GM19468 (cell line): ENCODE data around the gene RNF19B.
"Not testable (repeated sequence)": the region's sequence is repeated elsewhere in the genome, so short reads cannot be mapped to it uniquely, and the experiment has no call there.

ENCODE experiments used
- ATAC-seq: cut with Tn5 transposase; IDR thresholded peaks from one replicate; pipeline ENCODE4 v1.9.1; 2021; ENCODE audit warnings: mild to moderate bottlenecking, moderate library complexity, moderate number of reproducible peaks; ENCODE audit not compliant: unreplicated experiment; ENCODE audit errors: extremely low read depth

Gene RNF19B

DNA sequence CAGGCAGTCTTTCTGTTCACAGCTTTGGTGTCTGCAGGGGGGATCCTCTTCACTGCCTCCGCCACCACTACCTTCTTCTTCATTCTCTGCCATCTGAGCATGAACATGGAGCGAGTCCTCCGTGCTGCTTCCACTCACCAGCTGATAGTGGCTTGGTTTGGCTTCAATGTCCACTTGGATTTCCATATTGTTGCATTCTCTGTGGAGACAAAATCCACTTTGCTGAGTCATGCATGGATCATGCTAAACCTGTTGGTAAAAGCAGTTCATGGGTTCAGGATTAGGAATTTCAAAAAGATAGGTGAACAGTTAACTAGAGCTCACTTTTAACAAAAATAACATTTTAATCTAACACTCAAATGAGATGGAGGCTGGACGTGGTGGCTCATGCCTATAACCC is 27.5 kb downstream of the RNF19B start:
- ATAC-seq: no peak

DNA sequence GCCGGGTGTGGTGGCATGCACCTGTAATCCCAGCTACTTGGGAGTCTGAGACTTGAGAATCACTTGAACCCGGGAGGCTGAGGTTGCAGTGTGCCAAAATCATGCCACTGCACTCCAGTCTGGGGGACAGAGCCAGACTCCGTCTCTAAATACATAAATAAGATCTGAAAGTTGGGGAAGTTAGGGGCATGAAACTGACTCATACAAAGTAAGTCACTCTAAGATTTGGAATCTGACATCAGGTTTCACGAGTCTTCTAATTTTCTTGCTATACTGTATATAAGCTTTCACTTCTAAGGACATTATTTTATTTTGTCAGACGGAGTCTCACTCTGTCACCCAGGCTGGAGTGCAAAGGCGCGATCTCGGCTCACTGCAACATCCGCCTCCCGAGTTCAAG is 30.1 kb downstream of the RNF19B start:
- ATAC-seq: no peak

DNA sequence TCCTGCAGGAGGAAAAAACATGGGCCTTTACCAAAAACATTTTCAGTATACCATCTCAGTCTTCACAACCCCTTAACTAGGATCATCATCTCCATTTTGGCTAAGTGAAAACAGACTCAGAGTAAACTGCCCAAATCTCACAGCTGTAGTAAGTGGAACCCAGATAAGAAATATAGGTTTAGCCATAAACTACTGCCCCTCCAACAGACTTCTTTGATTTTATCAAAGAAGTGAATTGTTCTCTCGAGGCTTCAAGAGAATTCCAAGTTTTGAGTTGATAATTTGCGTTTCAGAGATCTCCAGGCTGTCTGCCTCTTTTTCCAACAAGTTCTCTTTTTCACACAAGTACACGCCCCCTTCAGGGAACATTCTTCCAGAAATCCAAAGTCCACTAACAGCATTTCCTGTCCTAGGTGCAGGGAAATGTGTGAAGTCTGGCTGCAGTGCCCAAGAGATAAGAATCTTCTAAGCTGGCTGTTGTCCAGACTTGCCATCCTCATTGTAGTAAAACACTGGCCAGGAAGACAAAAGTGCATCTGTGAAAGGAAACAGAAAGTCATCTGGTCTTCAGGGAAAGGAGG is 30.8 kb downstream of the RNF19B start:
- no peak for ATAC-seq

DNA sequence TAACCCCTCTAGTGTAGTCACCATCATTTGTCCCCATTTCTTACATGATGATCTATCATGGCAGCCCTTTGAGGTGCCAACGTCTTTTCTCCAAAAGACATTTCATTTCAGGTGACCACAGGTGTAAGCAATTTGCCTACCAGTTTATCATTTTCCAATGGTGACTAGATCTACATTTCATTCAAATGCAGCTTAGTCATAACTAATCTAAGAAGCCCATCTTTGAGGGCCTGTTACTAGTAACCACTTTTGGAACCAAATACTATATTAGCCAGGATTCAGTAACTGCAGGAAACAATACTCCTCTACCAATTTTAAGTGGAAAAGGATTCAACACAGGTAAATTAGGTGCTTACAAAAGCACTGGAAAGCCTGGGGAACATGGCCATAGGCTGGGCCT is 32.8 kb downstream of the RNF19B start:
- no peak for ATAC-seq

DNA sequence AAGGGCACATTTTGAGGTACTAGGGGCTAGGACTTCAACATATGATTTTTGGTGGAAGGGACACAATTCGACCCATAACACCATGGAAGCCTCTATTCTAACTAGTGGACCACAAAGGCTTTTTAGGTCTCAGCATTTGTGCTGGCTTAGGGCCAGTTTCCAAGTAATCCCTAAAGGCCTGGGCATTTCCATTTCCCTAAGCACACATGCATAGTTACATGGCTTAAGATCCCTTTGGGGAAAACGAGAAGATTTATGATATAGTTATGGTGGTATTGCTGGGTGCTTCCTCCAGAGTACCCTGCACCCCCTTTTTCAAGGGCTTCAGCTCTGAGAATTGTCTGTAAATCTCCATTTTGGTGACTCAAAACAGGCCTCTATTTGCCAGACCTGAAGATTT is 35.2 kb downstream of the RNF19B start:
- ATAC-seq: no peak

DNA sequence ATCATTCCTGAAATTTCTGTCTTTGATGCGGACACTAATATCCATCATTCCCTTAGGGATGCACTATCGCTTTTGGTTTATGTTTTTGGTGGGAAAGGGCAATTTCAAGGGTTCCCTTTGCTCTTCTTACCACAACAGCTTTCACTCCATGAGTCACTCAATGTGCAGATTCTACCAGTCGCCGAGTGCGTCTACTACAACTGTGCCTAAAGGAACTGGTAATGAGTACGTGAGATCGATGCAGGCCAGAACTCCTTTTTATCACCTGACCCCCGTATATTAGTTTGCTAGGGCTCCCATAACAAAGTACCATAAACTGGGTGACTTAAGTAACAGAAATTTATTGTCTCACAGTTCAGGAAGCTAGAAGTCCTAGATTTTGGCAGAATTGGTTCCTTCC is 35.9 kb downstream of the RNF19B start:
- no peak for ATAC-seq

DNA sequence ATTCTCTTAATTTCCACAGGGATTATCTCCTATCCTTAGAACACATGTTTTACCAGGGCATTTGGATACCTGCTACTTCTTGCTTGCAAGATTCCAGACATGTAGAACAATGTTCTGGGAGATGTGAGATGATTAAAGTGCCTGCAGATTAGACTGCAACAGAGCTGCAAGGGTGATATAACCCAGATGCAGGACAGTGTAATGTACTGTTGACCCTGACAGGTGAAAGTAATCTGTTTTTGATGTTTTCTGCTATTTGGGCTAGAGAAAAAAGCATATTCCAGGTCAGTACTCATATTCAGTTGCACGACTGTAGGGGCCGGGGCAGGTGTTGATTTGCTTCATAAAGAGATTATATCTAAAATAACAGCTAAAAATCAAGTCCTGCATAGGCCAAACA is 36.3 kb downstream of the RNF19B start:
- ATAC-seq: no peak

DNA sequence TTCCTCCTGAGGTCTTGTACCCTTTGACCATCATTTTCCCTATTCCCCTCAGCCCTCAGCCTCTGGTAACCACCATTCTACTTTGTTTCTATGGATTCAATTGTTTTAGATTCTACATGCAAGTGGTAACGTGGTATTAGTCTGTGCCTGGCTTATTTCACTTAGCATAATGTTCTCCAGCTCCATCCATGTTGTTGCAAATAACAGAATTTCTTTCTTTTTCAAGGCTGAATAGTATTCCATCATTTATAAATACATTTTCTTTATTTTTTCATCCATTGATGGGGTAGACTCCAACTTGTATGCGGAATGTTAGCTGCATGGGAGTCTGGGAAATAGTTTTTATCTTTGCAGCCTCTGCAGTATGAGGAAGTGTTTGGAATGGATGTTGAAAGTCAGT is 37.2 kb downstream of the RNF19B start:
- ATAC-seq: no peak

DNA sequence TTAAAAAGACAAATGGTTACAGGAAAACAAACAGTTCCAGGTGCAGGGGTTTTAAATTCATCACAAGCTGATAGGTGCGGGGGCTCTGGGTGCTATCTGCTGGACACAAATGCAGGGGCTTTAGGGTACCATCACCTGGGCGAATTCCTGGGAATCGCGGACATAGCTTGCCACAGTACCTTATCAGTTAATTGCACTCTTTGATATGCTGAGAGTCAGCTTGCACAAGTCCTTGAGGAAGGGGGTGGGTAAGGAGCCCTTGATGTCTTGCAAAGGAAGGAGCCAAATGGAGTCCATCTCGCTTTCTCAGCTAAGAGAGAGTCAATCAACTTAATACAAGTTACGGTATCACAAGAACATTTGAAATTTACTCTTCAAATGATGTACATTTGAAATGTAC is 38.0 kb downstream of the RNF19B start:
- no peak for ATAC-seq

DNA sequence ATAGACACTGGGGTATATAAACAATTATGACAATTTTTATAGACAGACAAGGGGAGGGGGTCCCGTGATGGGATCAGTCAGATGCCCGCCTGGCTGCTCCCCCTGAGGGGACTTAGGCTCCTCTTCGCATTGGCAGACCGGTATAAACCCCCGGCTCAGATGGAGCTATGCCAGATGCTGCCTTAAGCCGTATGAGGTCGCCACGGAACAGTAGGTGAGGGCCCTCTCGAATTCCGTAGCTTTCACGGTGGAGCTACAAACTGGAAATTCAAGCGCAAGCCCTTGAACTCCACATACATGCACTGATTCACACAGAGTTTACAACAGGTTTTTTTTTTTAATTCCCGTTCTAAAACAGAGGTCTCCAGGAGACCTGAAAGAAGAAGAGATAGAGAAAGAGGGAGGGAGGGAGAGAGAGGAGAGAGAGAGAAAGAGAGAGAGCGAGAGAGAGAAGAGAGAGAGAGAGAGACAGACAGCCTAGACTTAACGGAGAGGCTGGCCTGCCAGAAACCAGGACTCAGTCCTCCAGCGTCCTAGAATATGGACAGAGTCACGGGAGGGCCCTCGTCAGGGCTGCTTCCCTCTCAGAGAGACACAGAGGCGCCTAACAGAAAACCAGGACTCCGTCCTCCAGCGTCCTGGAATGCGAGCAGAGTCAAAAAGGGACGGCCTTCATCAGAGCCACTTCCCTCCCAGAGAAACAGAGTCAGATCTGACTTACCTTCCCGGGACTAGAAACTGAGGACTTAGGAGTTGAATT is 39.0 kb downstream of the RNF19B start:
- ATAC-seq: no peak

DNA sequence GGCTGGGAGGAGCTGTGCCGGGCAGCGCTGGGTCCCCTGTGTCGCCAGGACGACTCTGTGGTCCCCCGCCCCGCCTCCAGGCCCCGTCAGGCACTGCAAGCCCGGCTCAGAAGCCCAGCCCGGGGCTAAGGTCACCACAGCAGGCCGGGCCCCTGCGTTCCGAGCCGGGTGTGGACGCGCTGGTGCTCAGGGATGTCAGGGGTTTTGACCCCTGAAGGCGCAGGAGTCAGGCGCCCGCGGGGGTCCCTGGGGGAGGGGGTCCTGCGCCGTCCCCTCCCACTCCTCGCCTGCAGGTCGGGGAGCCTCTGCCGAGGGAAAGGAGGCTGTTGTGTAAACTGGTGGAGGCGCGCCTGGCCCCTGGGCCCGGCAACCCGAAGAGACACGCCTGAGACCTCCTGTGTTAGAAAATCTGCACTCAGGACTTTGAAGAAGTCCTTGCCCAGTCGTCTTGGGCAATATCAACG is 39.7 kb downstream of the RNF19B start:
- ATAC-seq: no peak

DNA sequence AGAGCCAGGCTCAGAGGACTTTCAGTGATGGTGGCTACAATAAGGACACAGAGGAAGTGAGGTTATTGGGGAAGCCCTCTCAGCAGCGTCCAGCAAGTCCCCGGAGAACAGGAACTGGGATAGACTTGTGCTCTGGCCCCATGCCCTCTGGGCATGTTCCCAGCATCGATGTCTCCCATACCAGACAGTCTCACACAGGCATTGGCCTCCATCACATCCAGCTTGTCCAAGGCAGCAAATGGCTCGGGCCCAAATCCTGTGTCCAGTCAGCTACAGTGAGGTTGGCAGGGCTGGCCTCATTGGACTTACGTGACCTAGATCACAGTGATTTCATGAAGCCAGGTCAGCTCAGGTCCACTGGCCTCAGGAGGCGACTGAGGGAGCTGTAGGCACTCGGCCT is 43.8 kb downstream of the RNF19B start:
- no peak for ATAC-seq

DNA sequence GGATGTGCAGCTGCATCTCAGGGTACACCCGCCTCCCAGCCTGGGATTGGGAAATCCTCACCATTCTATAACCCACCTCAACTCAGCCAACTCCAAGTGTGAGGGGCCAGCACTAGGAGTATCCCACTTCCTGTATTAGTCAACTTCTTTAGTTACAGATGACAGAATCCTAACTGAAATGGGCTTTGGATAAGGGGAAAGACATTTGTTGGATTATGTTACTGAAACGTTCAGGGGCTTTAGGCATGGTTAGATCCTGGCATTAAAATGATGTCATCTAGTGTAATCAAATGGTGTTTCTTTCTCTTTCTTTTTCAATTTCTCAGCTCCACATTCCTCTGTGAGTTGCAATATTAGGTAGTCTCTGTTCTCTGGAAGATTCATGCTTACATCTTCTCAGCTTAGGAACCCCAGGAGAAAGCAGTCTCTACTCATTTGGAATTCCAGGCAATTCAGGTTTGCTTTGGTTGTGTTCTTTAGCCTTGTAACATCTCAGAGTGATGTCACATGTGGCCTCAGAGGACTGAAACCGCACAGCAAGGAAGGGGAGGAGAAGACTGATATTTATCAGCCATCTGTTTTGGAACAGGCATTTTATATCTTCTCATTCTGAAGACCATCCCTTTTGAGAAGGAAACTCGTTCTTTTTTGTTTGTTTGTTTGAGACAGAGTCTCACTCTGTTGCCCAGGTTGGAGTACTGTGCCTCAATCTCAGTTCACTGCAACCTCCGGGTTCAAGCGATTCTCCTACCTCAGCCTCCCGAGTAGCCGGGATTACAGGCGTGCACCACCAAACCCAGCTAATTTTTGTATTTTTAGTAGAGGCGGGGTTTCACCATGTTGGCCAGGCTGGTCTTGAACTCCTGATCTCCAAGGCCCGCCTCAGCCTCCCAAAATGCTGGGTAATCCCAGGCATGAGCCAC is 44.5 kb downstream of the RNF19B start:
- ATAC-seq: no peak

DNA sequence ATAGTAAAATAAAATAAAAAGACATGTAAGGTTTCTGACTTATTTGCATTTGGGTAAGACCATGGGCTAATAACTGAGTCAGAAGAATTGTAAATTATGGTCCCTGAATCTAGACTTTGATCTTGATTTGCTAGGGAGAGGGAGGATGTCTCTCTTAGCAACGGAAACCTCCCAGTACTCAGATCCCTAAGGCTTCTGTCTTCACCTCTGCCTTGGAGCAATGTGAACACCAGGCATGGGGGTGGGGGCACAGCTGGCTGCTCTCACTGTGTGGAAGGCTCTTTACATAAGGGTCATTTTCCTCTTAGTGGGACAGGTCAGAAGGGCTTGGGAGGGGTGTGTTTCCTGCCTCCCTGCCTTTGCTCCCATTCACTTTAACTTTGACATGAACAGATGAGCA is 46.4 kb downstream of the RNF19B start:
- no peak for ATAC-seq

DNA sequence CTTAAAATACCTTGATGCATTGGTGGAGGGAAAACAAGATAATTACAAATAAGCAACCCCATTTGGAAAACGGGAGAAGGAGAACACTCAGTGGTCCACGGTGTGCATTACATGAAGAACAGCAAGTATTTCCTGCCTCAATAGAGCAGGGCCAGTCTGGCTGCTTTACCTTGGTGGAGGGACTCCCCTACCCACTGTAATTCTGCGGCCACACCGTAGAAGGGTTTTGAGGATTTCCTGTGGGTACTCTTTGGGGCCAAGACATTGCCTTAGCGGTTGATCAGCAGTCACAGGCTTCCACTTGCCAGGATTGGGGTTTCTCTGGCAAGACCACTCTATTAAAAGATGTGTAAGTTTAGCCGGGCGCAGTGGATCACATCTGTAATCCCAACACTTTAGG is 47.1 kb downstream of the RNF19B start:
- no peak for ATAC-seq

DNA sequence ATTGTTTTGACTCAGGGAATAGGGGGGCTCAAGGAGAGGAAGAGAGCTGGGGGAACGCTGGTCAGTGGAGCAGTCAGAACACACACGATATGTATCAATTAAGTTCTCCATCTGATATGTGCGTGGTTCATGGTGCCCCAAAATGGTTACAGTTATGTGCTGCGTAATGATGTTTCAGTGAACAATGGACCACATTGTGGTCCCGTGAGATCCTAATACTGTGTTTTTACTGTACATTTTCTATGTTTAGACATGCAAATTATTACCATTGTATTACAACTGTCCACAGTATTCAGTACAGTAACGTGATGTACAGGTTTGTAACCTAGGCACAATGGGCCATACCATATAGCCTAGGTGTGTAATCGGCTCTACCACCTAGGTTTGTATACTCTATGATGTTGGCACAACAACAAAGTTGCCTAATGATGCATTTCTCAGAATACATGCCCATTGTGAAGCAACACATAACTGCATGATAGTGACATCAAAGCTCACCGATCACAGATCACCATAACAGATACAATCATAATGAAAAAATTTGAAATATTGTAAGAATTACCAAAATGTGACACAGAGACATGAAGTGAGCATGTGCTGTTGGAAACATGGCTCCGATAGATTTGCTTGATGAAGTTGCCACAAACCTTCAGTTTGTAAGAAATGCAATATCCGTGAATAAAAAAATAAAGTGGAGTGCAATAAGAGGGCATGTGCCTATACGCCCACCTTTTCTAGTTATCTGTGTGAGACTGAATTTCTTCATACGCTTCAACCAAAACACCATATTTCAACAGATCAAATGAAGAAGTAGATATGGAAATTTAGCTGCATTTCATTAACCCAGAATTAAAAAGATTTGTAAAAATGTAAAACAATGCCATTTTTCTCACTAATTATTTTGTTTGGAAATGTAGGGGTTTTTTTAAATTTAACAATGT is 48.6 kb downstream of the RNF19B start:
- no peak for ATAC-seq

DNA sequence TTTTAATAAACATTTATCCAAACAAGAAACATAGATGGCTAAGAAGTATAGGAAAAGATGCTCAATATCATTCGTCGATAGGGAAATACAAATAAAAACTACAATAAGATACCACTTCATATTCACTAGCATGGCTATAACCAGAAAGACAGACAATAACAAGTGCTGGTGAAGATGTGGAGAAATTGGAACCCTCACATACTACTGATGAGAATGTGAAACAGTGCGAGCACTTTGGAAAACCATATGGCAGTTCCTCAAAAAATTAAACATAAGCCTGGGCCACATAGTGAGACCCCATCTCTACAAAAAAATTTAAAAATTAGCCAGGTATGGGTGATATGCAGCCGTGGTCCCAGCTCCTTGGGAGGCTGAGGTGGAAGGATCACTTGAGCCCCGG is 54.3 kb downstream of the RNF19B start:
- ATAC-seq: no peak

DNA sequence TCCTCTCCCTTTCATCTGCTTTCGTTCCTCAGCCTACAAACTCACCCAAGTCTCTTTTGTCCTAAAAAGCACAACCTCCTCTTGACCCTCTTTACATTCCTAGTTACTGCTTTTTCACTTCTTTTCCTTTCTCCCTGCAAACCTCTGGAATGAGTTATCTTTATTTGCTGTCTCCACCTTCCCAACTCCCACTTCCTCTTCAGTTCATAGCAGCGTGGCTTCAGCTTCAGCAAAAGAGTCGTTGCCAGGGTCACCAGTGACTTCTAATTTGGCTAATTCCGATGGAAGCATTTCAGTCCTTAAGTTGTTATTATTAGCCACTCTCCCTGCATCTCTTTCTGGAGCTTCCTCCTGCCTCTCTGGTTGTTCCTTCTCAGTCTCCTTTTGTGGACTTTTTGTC is 57.2 kb downstream of the RNF19B start:
- no peak for ATAC-seq

DNA sequence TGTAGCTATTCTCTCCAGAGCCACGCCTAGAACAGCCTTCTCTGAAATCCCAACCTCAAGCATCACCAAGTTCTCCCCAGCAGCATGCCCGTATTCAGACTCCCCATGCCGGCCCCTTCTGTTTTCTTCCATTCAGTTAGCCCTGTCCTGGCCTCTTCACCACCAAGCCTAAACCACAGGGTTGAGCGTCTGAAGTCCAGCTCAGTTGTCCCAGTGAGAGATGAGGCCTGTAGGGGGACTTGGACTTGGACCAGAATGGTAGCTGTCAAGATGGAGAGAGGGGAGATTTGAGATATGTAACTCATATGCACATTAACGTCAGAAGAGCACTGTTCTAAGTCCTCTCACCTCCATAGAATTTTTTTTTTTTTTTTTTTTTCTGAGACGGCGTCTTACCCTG is 58.0 kb downstream of the RNF19B start:
- ATAC-seq: no peak

DNA sequence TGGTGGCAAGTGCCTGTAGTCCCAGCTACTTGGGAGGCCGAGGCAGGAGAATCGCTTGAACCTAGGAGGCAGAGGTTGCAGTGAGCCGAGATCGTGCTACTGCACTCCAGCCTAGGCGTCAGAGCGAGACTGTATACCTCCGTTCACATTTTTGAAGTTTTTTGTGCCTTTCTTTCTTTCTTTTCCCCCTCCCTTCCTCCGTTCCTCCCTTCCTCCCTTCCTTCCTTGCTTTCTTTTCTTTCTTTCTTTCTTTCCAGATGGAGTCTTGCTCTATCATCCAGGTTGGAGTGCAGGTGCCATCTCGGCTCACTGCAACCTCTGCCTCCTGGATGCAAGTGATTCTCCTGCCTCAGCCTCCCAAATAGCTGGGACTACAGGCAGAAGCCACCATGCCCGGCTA is 59.0 kb downstream of the RNF19B start:
- not testable (repeated sequence) for ATAC-seq
